ENCODE data around the gene DYNC2LI1.

Gene DYNC2LI1

DNA sequence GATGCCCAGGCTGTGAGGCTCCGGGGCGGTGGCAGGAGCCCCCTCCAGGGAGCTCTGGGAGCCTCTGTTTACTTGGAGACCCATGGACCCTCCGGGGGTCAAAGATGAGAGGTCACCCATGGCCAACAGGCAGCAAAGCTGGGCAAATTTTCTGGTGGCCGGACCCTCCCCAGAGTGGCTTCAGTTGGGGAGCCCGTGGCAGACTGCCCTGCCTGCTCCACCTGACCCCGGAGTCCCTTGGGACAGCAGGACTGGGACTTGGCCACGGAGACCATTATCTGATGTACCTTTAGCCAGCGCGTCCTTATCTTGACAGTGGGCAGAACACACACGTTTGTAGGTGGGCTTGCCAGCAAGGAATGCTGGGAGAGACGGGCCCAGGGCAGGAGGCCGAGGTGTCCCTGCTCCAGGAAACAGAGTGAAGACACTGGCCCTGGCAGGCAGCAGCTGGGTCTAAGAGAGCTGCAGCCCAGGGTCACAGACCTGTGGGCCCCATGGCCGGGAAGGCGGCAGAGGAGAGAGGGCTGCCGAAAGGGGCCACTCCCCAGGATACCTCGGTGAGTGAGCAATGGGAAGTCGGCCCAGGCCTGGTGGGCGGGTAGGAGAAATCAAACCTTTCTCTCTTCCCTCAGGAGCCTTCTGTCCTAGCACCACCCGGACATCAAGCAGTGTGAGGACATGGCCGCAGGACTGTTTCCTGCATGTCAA lies 64.9 kb downstream of the DYNC2LI1 start, which contains the start of the genes ABCG5 and ABCG8 (continued):
- TF ChIP-seq, protein P1, sequence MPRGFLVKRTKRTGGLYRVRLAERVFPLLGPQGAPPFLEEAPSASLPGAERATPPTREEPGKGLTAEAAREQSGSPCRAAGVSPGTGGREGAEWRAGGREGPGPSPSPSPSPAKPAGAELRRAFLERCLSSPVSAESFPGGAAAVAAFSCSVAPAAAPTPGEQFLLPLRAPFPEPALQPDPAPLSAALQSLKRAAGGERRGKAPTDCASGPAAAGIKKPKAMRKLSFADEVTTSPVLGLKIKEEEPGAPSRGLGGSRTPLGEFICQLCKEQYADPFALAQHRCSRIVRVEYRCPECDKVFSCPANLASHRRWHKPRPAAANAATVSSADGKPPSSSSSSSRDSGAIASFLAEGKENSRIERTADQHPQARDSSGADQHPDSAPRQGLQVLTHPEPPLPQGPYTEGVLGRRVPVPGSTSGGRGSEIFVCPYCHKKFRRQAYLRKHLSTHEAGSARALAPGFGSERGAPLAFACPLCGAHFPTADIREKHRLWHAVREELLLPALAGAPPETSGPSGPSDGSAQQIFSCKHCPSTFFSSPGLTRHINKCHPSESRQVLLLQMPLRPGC (tag by site-specific recombination; IDR thresholded peaks at IDR 0.05) = no peak
- TF ChIP-seq SETDB1 (IDR thresholded peaks at IDR 0.05; ENCODE audit: insufficient read length, low read length) (no peak), ZNF223 (tag by site-specific recombination; IDR thresholded peaks at IDR 0.05) (no peak), ZNF138 (tag by site-specific recombination; IDR thresholded peaks at IDR 0.05; ENCODE audit: borderline replicate concordance) (no peak), ZNF544 (tag by site-specific recombination; IDR thresholded peaks at IDR 0.05) (no peak), KLF8 (tag by site-specific recombination; IDR thresholded peaks at IDR 0.05) (no peak), YY2 (tag by site-specific recombination; IDR thresholded peaks at IDR 0.05) (no peak), ZNF530 (tag by site-specific recombination; IDR thresholded peaks at IDR 0.05; ENCODE audit: low read depth) (no peak)
- TF ChIP-seq, protein P2, sequence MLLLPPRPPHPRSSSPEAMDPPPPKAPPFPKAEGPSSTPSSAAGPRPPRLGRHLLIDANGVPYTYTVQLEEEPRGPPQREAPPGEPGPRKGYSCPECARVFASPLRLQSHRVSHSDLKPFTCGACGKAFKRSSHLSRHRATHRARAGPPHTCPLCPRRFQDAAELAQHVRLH (tag by site-specific recombination; IDR thresholded peaks at IDR 0.05) = no peak
- TF ChIP-seq, protein P3, sequence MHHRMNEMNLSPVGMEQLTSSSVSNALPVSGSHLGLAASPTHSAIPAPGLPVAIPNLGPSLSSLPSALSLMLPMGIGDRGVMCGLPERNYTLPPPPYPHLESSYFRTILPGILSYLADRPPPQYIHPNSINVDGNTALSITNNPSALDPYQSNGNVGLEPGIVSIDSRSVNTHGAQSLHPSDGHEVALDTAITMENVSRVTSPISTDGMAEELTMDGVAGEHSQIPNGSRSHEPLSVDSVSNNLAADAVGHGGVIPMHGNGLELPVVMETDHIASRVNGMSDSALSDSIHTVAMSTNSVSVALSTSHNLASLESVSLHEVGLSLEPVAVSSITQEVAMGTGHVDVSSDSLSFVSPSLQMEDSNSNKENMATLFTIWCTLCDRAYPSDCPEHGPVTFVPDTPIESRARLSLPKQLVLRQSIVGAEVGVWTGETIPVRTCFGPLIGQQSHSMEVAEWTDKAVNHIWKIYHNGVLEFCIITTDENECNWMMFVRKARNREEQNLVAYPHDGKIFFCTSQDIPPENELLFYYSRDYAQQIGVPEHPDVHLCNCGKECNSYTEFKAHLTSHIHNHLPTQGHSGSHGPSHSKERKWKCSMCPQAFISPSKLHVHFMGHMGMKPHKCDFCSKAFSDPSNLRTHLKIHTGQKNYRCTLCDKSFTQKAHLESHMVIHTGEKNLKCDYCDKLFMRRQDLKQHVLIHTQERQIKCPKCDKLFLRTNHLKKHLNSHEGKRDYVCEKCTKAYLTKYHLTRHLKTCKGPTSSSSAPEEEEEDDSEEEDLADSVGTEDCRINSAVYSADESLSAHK (tag by site-specific recombination; IDR thresholded peaks at IDR 0.05) = no peak

DNA sequence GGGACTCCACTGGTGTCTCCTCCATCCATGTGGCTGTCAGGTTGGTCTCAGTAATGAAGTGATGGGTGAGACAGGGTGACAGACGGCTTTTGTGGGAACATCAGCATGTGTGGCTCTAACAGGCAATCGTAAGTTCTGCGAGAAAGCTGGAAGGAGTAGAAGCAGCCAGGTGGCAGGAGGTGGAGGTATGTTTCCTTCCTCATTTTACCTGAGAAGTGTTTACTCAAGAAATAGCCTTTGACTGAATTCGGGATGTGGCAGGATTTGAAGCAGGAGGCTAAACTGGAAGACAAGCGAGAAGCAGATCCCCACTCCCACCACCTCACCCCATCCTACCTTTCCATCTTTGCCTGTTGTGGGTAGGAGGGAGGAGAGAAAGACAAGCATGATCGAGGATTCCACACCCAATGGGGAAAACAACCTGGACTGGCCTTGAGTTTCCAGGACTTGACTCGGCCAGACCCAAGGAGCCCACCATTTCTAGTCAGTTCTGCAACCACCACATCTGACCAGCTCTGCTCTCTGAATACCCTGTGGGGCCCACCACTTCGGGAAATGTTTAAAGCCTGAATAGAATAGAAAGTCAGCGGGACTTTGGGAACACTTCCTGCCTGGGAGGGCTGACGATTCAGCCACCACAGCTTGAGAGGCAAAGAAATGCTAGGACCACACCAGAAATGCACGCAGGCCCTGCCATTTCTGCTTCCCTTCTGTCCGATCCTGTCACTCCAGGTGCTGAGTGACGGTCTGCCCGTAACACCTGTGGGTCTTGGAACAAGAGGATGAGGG lies 66.1 kb downstream of the DYNC2LI1 start:
- Histone ChIP-seq H3K36me3 (ENCODE audit: control insufficient read depth in 2 of 2, insufficient read depth in 1 of 2, low read length in 2 of 2) (no peaks in the 10 kb centered on the region), H3K4me1 (ENCODE audit: control insufficient read depth, insufficient read depth, low read length) (no peaks in the 10 kb centered on the region), H3K4me3 (ENCODE audit: low read depth, low read length) (no peak overlapping the region), H3K9me3 (ENCODE audit: control insufficient read depth, insufficient read depth, low read depth, low read length) (no peaks in the 10 kb centered on the region), H3K27ac (ENCODE audit: extremely low read depth, low read depth, low read length) (no peak overlapping the region)
- CTCF ChIA-PET = no interaction called here
- POLR2A ChIA-PET = interaction anchor here (0.6 kb wide), 1 partner anchor 111 kb away, joined by 6 read pairs; no protein-coding TSS in a partner anchor
- no peak for TF ChIP-seq ZNF16 (tag by site-specific recombination; IDR thresholded peaks at IDR 0.05; ENCODE audit: low read depth)
- no peak for TF ChIP-seq SP3 (tag by site-specific recombination; IDR thresholded peaks at IDR 0.05)
- TF ChIP-seq ZNF677 (tag by site-specific recombination; IDR thresholded peaks at IDR 0.05) = no peak
- no peak for TF ChIP-seq ZNF521 (tag by site-specific recombination; IDR thresholded peaks at IDR 0.05)
- no peak for TF ChIP-seq ZNF174 (tag by site-specific recombination; IDR thresholded peaks at IDR 0.05)
- TF ChIP-seq, protein P4, sequence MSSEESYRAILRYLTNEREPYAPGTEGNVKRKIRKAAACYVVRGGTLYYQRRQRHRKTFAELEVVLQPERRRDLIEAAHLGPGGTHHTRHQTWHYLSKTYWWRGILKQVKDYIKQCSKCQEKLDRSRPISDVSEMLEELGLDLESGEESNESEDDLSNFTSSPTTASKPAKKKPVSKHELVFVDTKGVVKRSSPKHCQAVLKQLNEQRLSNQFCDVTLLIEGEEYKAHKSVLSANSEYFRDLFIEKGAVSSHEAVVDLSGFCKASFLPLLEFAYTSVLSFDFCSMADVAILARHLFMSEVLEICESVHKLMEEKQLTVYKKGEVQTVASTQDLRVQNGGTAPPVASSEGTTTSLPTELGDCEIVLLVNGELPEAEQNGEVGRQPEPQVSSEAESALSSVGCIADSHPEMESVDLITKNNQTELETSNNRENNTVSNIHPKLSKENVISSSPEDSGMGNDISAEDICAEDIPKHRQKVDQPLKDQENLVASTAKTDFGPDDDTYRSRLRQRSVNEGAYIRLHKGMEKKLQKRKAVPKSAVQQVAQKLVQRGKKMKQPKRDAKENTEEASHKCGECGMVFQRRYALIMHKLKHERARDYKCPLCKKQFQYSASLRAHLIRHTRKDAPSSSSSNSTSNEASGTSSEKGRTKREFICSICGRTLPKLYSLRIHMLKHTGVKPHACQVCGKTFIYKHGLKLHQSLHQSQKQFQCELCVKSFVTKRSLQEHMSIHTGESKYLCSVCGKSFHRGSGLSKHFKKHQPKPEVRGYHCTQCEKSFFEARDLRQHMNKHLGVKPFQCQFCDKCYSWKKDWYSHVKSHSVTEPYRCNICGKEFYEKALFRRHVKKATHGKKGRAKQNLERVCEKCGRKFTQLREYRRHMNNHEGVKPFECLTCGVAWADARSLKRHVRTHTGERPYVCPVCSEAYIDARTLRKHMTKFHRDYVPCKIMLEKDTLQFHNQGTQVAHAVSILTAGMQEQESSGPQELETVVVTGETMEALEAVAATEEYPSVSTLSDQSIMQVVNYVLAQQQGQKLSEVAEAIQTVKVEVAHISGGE (tag by site-specific recombination; conservative IDR thresholded peaks at IDR 0.05; ENCODE audit: low read depth) = no peak
- TF ChIP-seq ZNF394 (tag by site-specific recombination; IDR thresholded peaks at IDR 0.05; ENCODE audit: borderline replicate concordance) = no peak
- TF ChIP-seq, protein P5, sequence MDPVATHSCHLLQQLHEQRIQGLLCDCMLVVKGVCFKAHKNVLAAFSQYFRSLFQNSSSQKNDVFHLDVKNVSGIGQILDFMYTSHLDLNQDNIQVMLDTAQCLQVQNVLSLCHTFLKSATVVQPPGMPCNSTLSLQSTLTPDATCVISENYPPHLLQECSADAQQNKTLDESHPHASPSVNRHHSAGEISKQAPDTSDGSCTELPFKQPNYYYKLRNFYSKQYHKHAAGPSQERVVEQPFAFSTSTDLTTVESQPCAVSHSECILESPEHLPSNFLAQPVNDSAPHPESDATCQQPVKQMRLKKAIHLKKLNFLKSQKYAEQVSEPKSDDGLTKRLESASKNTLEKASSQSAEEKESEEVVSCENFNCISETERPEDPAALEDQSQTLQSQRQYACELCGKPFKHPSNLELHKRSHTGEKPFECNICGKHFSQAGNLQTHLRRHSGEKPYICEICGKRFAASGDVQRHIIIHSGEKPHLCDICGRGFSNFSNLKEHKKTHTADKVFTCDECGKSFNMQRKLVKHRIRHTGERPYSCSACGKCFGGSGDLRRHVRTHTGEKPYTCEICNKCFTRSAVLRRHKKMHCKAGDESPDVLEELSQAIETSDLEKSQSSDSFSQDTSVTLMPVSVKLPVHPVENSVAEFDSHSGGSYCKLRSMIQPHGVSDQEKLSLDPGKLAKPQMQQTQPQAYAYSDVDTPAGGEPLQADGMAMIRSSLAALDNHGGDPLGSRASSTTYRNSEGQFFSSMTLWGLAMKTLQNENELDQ (tag by site-specific recombination; IDR thresholded peaks at IDR 0.05; ENCODE audit: low read depth) = no peak
- no peak for TF ChIP-seq ZXDB (tag by site-specific recombination; IDR thresholded peaks at IDR 0.05)
- TF ChIP-seq ZBTB20 (tag by site-specific recombination; IDR thresholded peaks at IDR 0.05) = no peak
- no peak for TF ChIP-seq ZNF76 (tag by site-specific recombination; IDR thresholded peaks at IDR 0.05; ENCODE audit: borderline replicate concordance, low read depth)
- TF ChIP-seq, protein P6, sequence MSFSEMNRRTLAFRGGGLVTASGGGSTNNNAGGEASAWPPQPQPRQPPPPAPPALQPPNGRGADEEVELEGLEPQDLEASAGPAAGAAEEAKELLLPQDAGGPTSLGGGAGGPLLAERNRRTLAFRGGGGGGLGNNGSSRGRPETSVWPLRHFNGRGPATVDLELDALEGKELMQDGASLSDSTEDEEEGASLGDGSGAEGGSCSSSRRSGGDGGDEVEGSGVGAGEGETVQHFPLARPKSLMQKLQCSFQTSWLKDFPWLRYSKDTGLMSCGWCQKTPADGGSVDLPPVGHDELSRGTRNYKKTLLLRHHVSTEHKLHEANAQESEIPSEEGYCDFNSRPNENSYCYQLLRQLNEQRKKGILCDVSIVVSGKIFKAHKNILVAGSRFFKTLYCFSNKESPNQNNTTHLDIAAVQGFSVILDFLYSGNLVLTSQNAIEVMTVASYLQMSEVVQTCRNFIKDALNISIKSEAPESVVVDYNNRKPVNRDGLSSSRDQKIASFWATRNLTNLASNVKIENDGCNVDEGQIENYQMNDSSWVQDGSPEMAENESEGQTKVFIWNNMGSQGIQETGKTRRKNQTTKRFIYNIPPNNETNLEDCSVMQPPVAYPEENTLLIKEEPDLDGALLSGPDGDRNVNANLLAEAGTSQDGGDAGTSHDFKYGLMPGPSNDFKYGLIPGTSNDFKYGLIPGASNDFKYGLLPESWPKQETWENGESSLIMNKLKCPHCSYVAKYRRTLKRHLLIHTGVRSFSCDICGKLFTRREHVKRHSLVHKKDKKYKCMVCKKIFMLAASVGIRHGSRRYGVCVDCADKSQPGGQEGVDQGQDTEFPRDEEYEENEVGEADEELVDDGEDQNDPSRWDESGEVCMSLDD (tag by site-specific recombination; IDR thresholded peaks at IDR 0.05) = no peak

All from HEK293 (cell line).